DND-41 (cell line): ENCODE results near the gene TMEM190.

ENCODE experiments used
- EZH2 ChIP-seq: IDR thresholded peaks from 3 replicates; pipeline ENCODE4 v1.6.1; 2012; ENCODE audit warnings: borderline replicate concordance, low read depth, mild to moderate bottlenecking, moderate library complexity, low read length, inconsistent platforms; ENCODE audit not compliant: severe bottlenecking
- TF ChIP-seq, protein P1 (sequence below): IDR thresholded peaks from 2 replicates; pipeline ENCODE4 v1.5.1; 2012; ENCODE audit warnings: borderline replicate concordance, low read length, moderate library complexity, mild to moderate bottlenecking; ENCODE audit not compliant: poor library complexity, severe bottlenecking; ENCODE audit errors: extremely low read depth

DNA sequence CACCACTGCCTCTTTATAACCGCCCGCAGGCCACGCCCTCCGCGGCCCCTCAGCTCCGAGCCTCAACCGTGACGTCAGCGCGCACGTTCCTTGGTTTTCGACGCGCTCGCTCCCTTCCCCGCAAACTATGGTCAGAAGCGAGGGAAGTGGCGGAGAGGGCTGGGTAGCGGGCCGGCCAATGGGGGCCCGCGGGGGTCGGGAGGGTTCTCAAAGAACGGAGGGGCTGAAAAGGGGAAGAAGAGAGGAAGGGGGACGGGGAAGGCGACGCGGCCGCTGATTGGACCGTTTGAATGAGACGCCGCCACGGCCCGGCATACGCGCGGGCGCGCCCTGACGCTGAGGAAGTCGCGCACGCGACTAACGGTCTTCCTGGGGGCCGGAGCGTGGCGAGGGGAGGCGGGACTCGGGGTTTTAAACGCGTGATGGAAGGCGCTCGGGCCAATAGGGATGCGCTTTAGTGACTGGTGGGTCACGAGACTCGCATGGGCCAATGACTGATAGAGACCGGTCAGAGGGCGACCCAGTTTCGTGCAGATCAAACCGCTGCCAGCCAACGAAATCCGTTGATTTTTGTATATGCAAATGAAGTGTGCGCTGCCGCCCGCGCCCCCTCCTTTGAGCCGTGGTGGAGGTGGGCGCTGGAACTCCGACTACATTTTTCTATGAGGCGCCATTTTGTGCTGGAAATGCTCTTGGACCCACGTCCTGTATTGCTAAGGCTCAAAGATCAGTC, 31.3 kb downstream of the TMEM190 start:
- TF ChIP-seq, protein P1, sequence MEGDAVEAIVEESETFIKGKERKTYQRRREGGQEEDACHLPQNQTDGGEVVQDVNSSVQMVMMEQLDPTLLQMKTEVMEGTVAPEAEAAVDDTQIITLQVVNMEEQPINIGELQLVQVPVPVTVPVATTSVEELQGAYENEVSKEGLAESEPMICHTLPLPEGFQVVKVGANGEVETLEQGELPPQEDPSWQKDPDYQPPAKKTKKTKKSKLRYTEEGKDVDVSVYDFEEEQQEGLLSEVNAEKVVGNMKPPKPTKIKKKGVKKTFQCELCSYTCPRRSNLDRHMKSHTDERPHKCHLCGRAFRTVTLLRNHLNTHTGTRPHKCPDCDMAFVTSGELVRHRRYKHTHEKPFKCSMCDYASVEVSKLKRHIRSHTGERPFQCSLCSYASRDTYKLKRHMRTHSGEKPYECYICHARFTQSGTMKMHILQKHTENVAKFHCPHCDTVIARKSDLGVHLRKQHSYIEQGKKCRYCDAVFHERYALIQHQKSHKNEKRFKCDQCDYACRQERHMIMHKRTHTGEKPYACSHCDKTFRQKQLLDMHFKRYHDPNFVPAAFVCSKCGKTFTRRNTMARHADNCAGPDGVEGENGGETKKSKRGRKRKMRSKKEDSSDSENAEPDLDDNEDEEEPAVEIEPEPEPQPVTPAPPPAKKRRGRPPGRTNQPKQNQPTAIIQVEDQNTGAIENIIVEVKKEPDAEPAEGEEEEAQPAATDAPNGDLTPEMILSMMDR, result no peak
- no peak for TF ChIP-seq EZH2
